ENCODE results near the gene NOX3. TPM values are rescaled to one million over a fixed set of nuclear protein-coding genes. Genes with fewer than 3 reads are reported as not detected.

The NOX3 gene
- total and polyA plus RNA-seq, 2 of the 8 experiments (the other 6 are each of a cell fraction or from before 2014, with no cell fraction given): not detected

DNA sequence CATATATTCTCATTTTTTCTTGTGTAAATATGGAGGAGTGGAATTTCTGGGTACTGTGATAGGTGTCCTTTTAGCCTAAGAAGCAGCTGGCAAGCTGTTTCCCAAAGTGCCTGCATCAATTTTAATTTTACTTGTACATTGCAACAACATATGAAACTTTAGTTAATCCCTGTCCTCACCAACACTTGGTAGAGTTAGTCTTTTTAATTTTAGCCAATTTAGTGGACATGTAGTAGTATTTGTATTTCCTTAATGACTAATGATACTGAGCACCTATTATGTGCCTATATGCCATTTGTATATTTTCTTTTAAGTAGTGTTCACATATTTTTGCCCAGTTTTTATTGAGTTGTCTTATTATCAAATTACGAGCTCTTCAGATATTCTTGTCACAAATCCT is 46.8 kb upstream of the NOX3 start:
- H3K23ac ChIP-seq (ENCODE audit: insufficient read length): no peak overlapping the region
- H2BK15ac ChIP-seq (ENCODE audit: low read length): no peak overlapping the region
- no peak overlapping the region for H3K56ac ChIP-seq (replicated peaks; ENCODE audit: insufficient read length, low read depth, low read length)
- no peak overlapping the region for H3K4me3 ChIP-seq (ENCODE audit: extremely low read depth in 1 of 4, insufficient read depth in 2 of 4, low read depth in 3 of 4, low read length in 4 of 4)
- no peak overlapping the region for H2BK20ac ChIP-seq (ENCODE audit: low read length)
- no peaks in the 10 kb centered on the region for H4K20me1 ChIP-seq (replicated peaks in 1 of 2; ENCODE audit: control insufficient read depth in 1 of 2, insufficient read depth in 2 of 2, low read length in 2 of 2)
- H3K14ac ChIP-seq (ENCODE audit: insufficient read length): no peak overlapping the region
- no peaks in the 10 kb centered on the region for H3K9me3 ChIP-seq (ENCODE audit: insufficient read depth in 2 of 2, low read depth in 1 of 2, low read length in 1 of 2)
- H3K79me1 ChIP-seq (ENCODE audit: low read depth, low read length): no peaks in the 10 kb centered on the region
- H4K5ac ChIP-seq (ENCODE audit: insufficient read length, low read depth, low read length): no peak overlapping the region
- H3K4me1 ChIP-seq (replicated peaks in 1 of 4; ENCODE audit: control insufficient read depth in 3 of 4, insufficient read depth in 4 of 4, low read length in 3 of 4): no peaks in the 10 kb centered on the region
- ChIA-PET CTCF (ENCODE audit: partially characterized antibody) (interaction anchor here (0.8 kb wide), 1 partner anchor 93 kb away, joined by 4 read pairs; no protein-coding TSS in a partner anchor), POLR2A (ENCODE audit: partially characterized antibody) (no interaction called here)
- no peak overlapping the region for H4K91ac ChIP-seq (replicated peaks; ENCODE audit: insufficient read length, low read length)
- H3K4ac ChIP-seq (replicated peaks; ENCODE audit: insufficient read length, low read depth, low read length): no peak overlapping the region
- no peak for DNase-seq (ENCODE audit: low read depth in 1 of 2, low spot score in 2 of 2)
- no peak for FAIRE-seq
- no peak overlapping the region for H2AFZ ChIP-seq (ENCODE audit: low read length)
- no peaks in the 10 kb centered on the region for H3K27me3 ChIP-seq (replicated peaks in 1 of 4; ENCODE audit: control insufficient read depth in 3 of 4, extremely low read depth in 1 of 4, insufficient read depth in 3 of 4, low read length in 3 of 4)
- H3K27ac ChIP-seq (ENCODE audit: low read depth, low read length): no peak overlapping the region
- no peak overlapping the region for H2BK5ac ChIP-seq (ENCODE audit: low read depth, low read length)
- no peaks in the 10 kb centered on the region for H3K36me3 ChIP-seq (ENCODE audit: control insufficient read depth in 2 of 4, insufficient read depth in 4 of 4, low read length in 3 of 4)
- no peaks in the 10 kb centered on the region for H3K23me2 ChIP-seq (ENCODE audit: low read depth, low read length)
- 93% methylated on average over 1 of the region's 1 CpG; no CpG with 5 or more reads in 1 of the 2 experiments for WGBS, 2 experiments (ENCODE audit: extremely low coverage in 1 of 2, insufficient coverage in 1 of 2, insufficient read length in 1 of 2, insufficient replicate concordance in 2 of 2, low coverage in 1 of 2, low lambda C conversion rate in 2 of 2, missing lambda C conversion rate in 1 of 2)
- no peak overlapping the region for H4K8ac ChIP-seq (ENCODE audit: extremely low read depth, insufficient read depth, low read length)
- no peak overlapping the region for H2BK12ac ChIP-seq (ENCODE audit: low read depth, low read length)
- H2AK5ac ChIP-seq (ENCODE audit: low read depth, low read length): no peak overlapping the region
- H3K18ac ChIP-seq (ENCODE audit: extremely low read depth, low read length): no peak overlapping the region
- H3K9ac ChIP-seq (replicated peaks in 1 of 4; ENCODE audit: extremely low read depth in 1 of 4, low read depth in 3 of 4, low read length in 3 of 4): no peak overlapping the region
- H3K79me2 ChIP-seq (ENCODE audit: control insufficient read depth in 1 of 2, insufficient read depth in 2 of 2, low read length in 2 of 2): no peaks in the 10 kb centered on the region
- H2BK120ac ChIP-seq (replicated peaks; ENCODE audit: low read depth, low read length): no peak overlapping the region
- H3K4me2 ChIP-seq (ENCODE audit: insufficient read depth in 1 of 2, low read depth in 2 of 2, low read length in 2 of 2): no peak overlapping the region
- TF ChIP-seq SIX5 (IDR thresholded peaks at IDR 0.05; ENCODE audit: low read depth, low read length): no peak
- no peak for TF ChIP-seq ASH2L (IDR thresholded peaks at IDR 0.05; ENCODE audit: low read length)
- no peak for TF ChIP-seq TCF12 (IDR thresholded peaks at IDR 0.05; ENCODE audit: low read depth, low read length)
- TF ChIP-seq KDM5A (IDR thresholded peaks at IDR 0.05; ENCODE audit: low read length): no peak
- TF ChIP-seq RNF2 (IDR thresholded peaks at IDR 0.05; ENCODE audit: borderline replicate concordance, low read depth, low read length, missing control alignments, poor library complexity, severe bottlenecking): no peak
- TF ChIP-seq, protein P1, sequence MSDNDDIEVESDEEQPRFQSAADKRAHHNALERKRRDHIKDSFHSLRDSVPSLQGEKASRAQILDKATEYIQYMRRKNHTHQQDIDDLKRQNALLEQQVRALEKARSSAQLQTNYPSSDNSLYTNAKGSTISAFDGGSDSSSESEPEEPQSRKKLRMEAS (IDR thresholded peaks at IDR 0.05): no peak
- TF ChIP-seq GTF2F1 (IDR thresholded peaks at IDR 0.05; ENCODE audit: borderline replicate concordance, low read depth, low read length): no peak
- no peak for TF ChIP-seq FOSL1 (IDR thresholded peaks at IDR 0.05; ENCODE audit: insufficient read depth, low read depth, low read length)
- TF ChIP-seq EP300 (IDR thresholded peaks at IDR 0.05; ENCODE audit: borderline replicate concordance in 1 of 2, low read depth in 2 of 2, low read length in 2 of 2): no peak
